Upper lobe of right lung (tissue), 1 donor: Measurements from ENCODE around the gene SCNN1G. TPM values are rescaled to one million over a fixed set of nuclear protein-coding genes. Genes with fewer than 3 reads are reported as not detected.

ENCODE experiments used
- ATAC-seq: fragments of 200-7000 bp; cut with Tn5 transposase; one replicate; pipeline ENCODE4 v1.9.1; 2020; ENCODE audit warnings: mild to moderate bottlenecking, moderate library complexity
- DNase-seq: peaks from one replicate; pipeline ENCODE4 v3.0.0-alpha.2; 2020
- H3K27ac ChIP-seq: fragments of 200-600 bp; one replicate; pipeline ENCODE4 v1.8.0; 2022
- H3K27me3 ChIP-seq: fragments of 200-600 bp; one replicate; pipeline ENCODE4 v1.8.0; 2022; ENCODE audit warnings: mild to moderate bottlenecking
- H3K36me3 ChIP-seq: fragments of 200-600 bp; one replicate; pipeline ENCODE4 v1.8.0; 2022
- H3K4me1 ChIP-seq: fragments of 200-600 bp; one replicate; pipeline ENCODE4 v1.8.0; 2022
- H3K4me3 ChIP-seq: fragments of 200-600 bp; one replicate; pipeline ENCODE4 v1.8.0; 2022; ENCODE audit warnings: mild to moderate bottlenecking
- H3K9me3 ChIP-seq: fragments of 200-600 bp; one replicate; pipeline ENCODE4 v1.8.0; 2022
- CTCF ChIP-seq: fragments of 200-600 bp; IDR thresholded peaks from one replicate; pipeline ENCODE4 v1.8.0; 2022; ENCODE audit warnings: antibody characterized with exemption
- intact Hi-C: fragments of 100-400 bp; cut with DNase I; formaldehyde crosslinking; loops from one replicate; pipeline ENCODE4 v1.11.0; 2022
- total RNA-seq: library from RNA; stranded (reverse); fragmentation: NEBNext Ultra II Directional; extraction: Animal tissue kit (Norgen Biotek cat#: 25700); gene quantifications from one replicate; pipeline ENCODE4 v1.2.1, GENCODE V29; 2021
- donor health status: DM: no; HTN: yes; CAD: no; lungs with severe emphysema.

SCNN1G gene
- total RNA-seq, 1 donor from 2014 or later, result 14.8 TPM

GRCh38 chr16:23240994-23241393, 58.4 kb downstream of the SCNN1G start:
- H3K4me3 ChIP-seq, result no peak overlapping the region
- intact Hi-C loops, result no loop called here
- DNase-seq, result no peak
- no peak for TF ChIP-seq CTCF
- ATAC-seq, result no peak
- no peaks in the 10 kb centered on the region for H3K36me3 ChIP-seq
- H3K27ac ChIP-seq, result no peak overlapping the region
- H3K4me1 ChIP-seq, result no peaks in the 10 kb centered on the region
- H3K27me3 ChIP-seq, result no peaks in the 10 kb centered on the region
- H3K9me3 ChIP-seq, result no peaks in the 10 kb centered on the region

GRCh38 chr16:23244122-23244521, 61.6 kb downstream of the SCNN1G start:
- TF ChIP-seq CTCF, result no peak
- intact Hi-C loops, result no loop called here
- no peaks in the 10 kb centered on the region for H3K27me3 ChIP-seq
- DNase-seq (no peak), ATAC-seq (no peak)
- H3K9me3 ChIP-seq, result no peaks in the 10 kb centered on the region
- H3K4me1 ChIP-seq, result no peaks in the 10 kb centered on the region
- H3K27ac ChIP-seq, result no peak overlapping the region
- H3K36me3 ChIP-seq, result no peaks in the 10 kb centered on the region
- H3K4me3 ChIP-seq, result no peak overlapping the region

- H3K9me3 ChIP-seq, result no peaks in the 10 kb centered on the region
- H3K36me3 ChIP-seq, result no peaks in the 10 kb centered on the region
- DNase-seq (no peak), ATAC-seq (no peak)
- H3K27me3 ChIP-seq, result no peaks in the 10 kb centered on the region
- no peak overlapping the region for H3K27ac ChIP-seq
- no peak overlapping the region for H3K4me3 ChIP-seq
- TF ChIP-seq CTCF, result no peak
- no peaks in the 10 kb centered on the region for H3K4me1 ChIP-seq
- intact Hi-C loops, result no loop called here
Measured at GRCh38 chr16:23245268-23245667, 62.7 kb downstream of the SCNN1G start.

- intact Hi-C loops, result no loop called here
- TF ChIP-seq CTCF, result no peak
Measured at GRCh38 chr16:23248261-23249194, 66.0 kb downstream of the SCNN1G start.

GRCh38 chr16:23249830-23250229, 67.3 kb downstream of the SCNN1G start:
- no peaks in the 10 kb centered on the region for H3K9me3 ChIP-seq
- no peaks in the 10 kb centered on the region for H3K27me3 ChIP-seq
- no peak for TF ChIP-seq CTCF
- intact Hi-C loops, result no loop called here
- H3K4me3 ChIP-seq, result no peak overlapping the region
- ATAC-seq, result no peak
- DNase-seq, result no peak
- no peaks in the 10 kb centered on the region for H3K4me1 ChIP-seq
- no peak overlapping the region for H3K27ac ChIP-seq
- no peaks in the 10 kb centered on the region for H3K36me3 ChIP-seq

More at GRCh38 chr16:23248261-23249194, 66.0 kb downstream of the SCNN1G start:
- no peaks in the 10 kb centered on the region for H3K36me3 ChIP-seq
- H3K9me3 ChIP-seq, result no peaks in the 10 kb centered on the region
- no peaks in the 10 kb centered on the region for H3K27me3 ChIP-seq
- ATAC-seq, result peak; percentile 53
- no peak overlapping the region for H3K27ac ChIP-seq
- DNase-seq, result no peak
- no peak overlapping the region for H3K4me3 ChIP-seq
- H3K4me1 ChIP-seq, result no peaks in the 10 kb centered on the region
